Choroid plexus epithelial cell (primary cell): ENCODE data around the gene CFHR4.
"Not testable (repeated sequence)": the region's sequence is repeated elsewhere in the genome, so short reads cannot be mapped to it uniquely, and the experiment has no call there.

Experiments used
- DNase-seq: peaks from one replicate; pipeline ENCODE4 v3.0.0-alpha.2; 2010; ENCODE audit warnings: low read depth
- H3K4me3 ChIP-seq: 2 replicates; pipeline ENCODE4 v1.5.1; 2011; ENCODE audit warnings: low read depth, mild to moderate bottlenecking, control low read depth, low read length, moderate library complexity
- TF ChIP-seq, protein P1 (sequence below): conservative IDR thresholded peaks from 2 replicates; pipeline ENCODE4 v1.5.1; 2011; ENCODE audit warnings: low read depth, mild to moderate bottlenecking, control low read depth, inconsistent platforms, low read length, moderate library complexity

Gene CFHR4

DNA sequence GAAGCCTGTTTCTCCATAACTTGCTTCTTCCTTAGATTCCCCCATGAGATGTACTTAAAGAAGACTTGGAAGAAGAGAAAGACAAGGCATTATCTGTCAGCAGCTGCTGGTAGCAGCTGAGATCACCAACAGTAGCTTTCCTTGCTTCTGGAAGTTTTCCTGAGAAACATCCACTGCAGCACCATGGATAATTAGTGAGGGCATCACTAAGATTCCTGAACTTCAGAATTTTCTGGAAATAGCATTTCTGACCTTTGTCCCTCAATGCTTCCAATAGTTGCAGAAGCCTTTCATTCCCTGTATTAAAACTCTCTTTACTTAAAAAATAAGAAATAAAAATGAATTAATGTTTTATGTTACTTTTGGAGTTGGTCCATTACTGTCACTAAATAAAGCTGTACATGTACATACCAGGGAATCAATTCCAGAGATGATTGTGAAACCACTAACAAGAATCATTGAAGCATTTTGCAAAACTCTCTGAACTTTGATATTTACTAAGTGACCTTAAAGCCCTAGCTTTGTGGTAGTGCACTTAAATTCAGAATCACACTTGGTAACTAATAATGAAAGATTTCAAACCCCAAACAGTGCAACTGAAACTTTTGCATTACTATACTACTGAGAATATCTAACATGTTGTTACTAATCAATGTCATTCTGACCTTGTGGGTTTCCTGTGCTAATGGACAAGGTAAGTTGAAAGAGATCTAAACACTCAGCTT lies at the start of gene CFHR4:
TSS of gene CFHR4 (plus strand) at position 538 of the 725 bp plus-strand sequence. CDS start at position 637, 99 bp downstream.
- H3K4me3 ChIP-seq = no peak within 1 kb of the TSS
- TF ChIP-seq, protein P1, sequence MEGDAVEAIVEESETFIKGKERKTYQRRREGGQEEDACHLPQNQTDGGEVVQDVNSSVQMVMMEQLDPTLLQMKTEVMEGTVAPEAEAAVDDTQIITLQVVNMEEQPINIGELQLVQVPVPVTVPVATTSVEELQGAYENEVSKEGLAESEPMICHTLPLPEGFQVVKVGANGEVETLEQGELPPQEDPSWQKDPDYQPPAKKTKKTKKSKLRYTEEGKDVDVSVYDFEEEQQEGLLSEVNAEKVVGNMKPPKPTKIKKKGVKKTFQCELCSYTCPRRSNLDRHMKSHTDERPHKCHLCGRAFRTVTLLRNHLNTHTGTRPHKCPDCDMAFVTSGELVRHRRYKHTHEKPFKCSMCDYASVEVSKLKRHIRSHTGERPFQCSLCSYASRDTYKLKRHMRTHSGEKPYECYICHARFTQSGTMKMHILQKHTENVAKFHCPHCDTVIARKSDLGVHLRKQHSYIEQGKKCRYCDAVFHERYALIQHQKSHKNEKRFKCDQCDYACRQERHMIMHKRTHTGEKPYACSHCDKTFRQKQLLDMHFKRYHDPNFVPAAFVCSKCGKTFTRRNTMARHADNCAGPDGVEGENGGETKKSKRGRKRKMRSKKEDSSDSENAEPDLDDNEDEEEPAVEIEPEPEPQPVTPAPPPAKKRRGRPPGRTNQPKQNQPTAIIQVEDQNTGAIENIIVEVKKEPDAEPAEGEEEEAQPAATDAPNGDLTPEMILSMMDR = no peak
- DNase-seq = no peak

DNA sequence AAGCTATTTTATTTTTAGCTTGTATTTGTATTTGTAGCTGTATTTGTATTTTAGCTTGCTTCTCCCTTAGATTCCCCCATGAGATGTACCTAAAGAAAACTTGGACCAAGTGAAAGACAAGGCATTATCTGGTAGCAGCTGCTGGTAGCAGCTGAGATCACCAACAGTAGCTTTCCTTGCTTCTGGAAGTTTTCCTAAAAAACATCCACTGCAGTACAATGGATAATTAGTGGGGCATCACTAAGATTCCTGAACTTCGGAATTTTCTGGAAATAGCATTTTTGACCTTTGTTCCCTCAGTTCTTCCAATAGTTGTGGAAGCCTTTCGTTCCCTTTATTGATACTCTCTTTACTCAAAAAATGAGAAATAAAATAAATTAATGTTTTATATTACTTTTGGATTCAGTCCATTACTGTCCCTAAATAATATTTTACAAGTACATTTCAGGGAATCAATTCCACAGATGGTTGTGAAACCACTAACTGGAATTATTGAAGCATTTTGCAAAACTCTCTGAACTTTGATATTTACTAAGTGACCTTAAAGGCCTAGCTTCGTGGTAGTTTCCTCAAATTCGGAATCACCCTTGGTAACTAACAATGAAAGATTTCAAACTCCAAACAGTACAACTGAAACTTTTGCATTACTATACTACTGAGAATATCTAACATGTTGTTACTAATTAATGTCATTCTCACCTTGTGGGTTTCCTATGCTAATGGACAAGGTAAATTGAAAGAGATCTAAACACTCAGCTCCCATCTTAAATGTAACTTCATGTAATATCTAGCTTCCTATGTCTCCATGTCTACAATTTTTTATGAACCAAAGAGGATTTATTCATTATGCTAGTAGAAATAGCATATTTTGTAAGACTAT lies 38.0 kb upstream of the CFHR4 start:
- DNase-seq, H3K4me3 ChIP-seq: not testable (repeated sequence)

DNA sequence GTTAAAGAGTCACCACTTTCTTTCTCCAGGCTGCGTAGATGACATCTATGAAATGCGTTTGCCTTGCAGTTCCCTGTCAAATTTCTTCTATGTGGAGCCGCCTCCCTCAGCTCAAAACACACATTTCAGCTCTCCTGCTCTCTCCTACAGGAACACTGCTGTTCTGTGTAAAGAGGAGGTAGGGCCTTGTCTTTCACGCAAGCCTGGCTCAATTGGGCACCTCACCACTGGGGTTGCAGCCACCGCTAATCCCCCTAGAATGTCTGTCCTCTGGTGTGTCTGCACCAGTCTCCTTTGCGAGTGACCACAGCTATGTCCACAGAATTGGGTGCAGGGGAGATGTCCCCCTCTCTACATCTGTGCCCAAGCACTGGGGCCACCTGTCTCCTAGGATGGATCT lies 31.8 kb upstream of the CFHR4 start:
- no peak overlapping the region for H3K4me3 ChIP-seq
- DNase-seq = no peak
- TF ChIP-seq, protein P1 = no peak

DNA sequence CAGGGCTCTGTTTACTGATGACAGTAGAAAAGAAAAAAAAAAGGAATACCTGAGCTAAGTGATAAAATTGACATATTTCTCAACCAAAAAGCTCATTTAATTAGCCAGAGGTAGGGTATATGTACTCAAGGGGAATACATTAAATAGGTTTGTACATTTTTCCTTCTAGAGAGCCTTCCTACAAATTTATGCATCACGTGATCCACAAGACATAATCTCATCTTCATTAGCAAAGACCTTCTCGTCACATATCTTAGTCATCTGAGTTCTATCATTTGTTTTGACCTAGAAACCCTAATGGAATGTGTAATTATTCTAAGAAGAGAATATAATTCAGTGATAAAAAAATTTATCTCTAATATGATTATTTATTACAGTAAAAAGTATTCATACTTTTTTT lies 30.7 kb upstream of the CFHR4 start:
- TF ChIP-seq, protein P1 = no peak
- H3K4me3 ChIP-seq = no peak overlapping the region
- no peak for DNase-seq

DNA sequence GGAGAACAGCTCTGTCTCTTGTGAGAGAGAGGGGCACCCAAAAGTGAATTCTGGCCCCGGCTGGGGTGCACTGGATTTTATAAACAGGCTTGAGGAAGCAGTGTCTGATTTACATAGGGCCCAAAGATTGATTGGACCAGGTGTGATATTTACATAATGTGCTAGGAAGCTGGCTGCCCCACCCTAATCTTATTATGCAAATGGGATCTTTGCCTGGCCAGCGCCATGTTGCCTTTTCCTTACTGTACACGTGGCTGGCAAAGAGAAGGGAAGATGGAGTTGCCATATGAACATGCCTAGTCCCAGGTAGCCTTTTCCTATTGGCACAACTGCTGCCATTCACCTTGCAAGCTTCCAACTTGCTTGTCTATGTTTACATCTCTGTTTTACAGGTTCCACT lies 29.0 kb upstream of the CFHR4 start:
- TF ChIP-seq, protein P1 = no peak
- DNase-seq = no peak
- H3K4me3 ChIP-seq = no peak overlapping the region

DNA sequence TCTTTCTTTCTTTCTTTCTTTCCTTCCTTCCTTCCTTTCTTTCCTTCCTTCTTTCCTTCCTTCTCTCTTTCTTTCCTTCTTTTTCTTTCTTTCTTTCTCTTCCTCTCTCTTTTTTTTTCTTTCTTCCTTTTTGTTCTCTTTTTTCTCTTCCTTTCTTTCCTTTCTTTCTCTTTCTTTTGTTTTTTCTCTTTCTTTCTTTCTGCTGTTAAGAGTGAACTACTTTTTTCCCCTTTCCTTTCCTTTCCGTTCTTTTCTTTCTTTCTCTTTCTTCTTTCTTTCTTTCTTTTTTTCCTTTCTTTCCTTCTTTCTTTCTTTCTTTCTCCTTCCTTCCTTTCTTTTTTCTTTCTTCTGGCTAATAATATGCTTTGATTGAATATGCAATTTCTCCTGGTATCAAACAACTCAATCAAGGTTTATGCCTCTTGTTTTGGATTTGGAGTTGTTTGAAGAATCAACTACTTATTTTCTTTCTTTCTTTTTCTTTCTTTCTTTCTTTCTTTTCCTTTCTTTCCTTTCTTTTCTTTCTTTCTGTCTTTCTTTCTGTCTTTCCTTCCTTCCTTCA lies 27.4 kb upstream of the CFHR4 start:
- TF ChIP-seq, protein P1 = no peak
- no peak overlapping the region for H3K4me3 ChIP-seq
- no peak for DNase-seq

DNA sequence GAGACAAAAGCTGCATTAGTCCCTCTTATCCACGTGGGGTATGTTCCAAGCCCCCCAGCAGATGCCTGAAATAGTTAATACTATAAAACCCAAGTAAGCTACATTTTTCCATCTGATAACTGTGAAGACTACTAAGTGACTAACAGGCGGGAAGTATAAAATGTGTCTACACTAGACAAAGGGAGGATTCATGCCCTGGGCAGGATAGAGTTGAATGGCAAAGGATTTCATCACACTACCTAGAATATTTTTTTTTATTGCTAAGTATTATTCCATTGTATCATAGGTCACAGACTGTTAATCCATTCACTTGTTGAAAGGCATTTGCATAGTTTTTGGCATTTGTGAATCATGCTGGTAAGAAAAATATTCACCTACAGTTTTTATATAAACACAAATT lies 26.4 kb upstream of the CFHR4 start:
- DNase-seq = no peak
- TF ChIP-seq, protein P1 = no peak
- H3K4me3 ChIP-seq = no peak overlapping the region
